ENCODE data around the gene FBXO17.

DNA sequence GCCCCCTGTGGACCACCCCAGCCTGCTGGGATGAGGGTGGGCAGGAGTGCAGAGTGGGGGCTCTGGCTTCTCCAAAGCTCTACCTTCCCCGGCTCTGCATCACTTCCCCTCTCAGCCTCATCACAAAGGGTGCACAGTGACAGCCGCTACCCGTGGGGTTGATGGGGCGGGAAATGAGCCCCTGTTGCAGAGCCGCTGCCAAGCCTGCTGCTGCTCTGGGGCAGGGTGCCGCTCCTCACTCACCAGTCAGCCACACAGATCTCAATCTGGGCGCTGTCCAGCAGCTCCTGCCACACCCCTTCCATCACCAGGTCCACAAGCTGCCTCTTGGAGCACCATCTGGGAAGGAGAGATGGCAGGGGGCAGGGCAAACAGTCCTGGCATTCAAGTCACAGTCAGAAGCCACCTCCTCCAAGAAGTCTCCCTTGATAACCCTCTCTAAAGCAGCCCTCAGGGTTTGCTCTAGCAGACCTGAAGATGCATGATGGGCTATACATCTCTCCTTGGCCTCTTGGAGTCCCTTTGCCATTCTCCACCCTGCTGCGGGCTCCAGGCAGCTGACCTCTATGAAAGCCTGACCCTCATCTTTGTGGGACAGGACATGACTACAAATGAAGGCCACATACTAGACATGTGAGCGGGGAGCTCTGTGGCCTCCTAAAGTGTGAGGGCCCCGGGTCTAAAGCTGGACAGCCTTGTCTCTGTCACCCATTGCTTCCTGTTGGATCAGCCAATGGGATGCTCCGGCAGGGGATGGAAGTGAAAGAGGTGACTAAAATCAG, 29.1 kb downstream of the FBXO17 start:
- TF ChIP-seq, protein P1, sequence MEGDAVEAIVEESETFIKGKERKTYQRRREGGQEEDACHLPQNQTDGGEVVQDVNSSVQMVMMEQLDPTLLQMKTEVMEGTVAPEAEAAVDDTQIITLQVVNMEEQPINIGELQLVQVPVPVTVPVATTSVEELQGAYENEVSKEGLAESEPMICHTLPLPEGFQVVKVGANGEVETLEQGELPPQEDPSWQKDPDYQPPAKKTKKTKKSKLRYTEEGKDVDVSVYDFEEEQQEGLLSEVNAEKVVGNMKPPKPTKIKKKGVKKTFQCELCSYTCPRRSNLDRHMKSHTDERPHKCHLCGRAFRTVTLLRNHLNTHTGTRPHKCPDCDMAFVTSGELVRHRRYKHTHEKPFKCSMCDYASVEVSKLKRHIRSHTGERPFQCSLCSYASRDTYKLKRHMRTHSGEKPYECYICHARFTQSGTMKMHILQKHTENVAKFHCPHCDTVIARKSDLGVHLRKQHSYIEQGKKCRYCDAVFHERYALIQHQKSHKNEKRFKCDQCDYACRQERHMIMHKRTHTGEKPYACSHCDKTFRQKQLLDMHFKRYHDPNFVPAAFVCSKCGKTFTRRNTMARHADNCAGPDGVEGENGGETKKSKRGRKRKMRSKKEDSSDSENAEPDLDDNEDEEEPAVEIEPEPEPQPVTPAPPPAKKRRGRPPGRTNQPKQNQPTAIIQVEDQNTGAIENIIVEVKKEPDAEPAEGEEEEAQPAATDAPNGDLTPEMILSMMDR (IDR thresholded peaks at IDR 0.05; ENCODE audit: poor library complexity), result no peak
- TF ChIP-seq EZH2phosphoT487 (IDR thresholded peaks at IDR 0.05; ENCODE audit: low read depth, severe bottlenecking, unreplicated experiment), result no peak
- no peak for TF ChIP-seq EZH2 (IDR thresholded peaks at IDR 0.05; ENCODE audit: borderline replicate concordance)
